NCI-H226 (cell line): ENCODE data around the gene C5orf58.
"Not testable (repeated sequence)": the region's sequence is repeated elsewhere in the genome, so short reads cannot be mapped to it uniquely, and the experiment has no call there.

ENCODE experiments used
- DNase-seq: peaks from one replicate; pipeline ENCODE4 v3.0.0-alpha.2; 2015

The C5orf58 gene

DNA sequence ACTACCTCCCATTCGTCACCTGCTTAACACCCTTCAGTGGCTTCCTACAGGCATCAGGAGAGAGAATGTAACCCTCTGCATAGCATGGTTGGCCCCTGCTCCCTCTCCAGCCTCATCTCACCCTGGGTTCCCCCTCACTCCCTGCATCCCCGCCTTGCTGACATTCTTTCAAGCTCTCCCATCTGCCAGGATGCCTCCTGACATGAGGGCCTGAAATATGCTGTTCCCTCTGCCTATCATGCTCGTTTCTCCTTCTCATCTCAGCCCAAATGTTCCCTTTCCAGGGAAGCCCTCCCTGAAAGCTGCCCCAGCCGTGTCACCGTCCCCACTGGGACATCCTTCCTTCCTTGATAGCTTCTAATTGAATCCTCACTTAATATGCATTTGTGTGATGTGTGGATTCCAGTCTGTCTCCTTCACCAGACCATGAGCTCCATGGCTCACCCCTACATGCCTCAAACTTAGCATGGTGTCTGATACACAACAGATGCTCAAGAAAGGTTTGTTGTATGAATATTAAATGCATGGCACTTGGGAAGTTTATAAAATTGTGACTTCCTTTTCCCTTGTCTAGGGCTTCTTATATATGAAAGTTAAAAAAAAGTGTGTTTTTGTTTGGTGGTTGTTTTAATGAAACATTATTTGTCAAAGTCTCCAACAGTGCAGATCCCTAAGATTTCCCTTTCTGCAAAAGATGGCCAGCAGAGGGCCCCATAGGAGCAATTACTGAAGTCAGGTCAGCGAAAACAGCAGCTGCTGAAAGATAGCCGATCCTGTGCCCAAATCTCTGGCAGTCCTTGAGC is 7.3 kb upstream of the C5orf58 start:
- DNase-seq, result peak; percentile 19

DNA sequence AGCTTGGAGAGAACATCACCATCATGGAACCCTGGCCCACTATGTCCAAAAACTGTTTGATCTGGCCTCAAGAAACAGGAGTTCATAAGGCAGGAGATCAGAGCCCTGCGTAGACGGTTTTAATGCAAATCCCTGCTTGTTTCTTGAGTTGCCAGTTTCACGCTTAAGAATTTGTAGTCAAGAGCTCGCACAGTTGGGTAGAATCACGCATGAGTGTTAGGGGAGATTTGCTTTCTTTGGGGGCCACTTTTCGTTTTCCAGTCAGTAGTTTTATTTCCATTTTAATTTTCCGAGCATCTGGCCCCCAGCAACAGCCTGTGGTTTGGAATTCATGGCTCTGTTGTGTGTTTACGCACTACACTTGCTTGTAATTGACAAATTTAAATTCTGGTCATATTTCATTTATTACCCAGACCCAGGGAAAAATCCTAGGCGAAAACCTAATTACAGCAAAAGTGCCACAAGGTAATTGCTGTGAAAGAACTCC is 6.6 kb upstream of the C5orf58 start:
- DNase-seq, result no peak

DNA sequence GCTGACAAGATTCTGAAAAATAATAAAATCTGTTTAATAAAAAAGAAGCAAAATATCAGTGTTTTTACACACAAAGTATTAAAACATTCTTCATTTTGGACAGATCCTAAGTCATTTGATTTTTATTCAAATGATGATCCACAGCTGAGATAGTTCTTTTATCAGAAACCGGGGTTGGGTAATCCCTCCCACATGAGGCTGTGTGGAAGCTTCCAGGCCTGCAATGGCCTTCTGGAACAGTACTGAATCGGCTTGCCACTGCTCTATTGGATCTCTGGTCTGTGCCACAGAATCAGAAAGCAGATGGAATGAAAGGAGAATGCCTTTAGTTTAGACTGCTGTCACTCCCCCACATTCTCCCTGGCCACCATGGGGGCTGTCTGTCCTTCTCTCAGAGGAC is 6.1 kb upstream of the C5orf58 start:
- no peak for DNase-seq

DNA sequence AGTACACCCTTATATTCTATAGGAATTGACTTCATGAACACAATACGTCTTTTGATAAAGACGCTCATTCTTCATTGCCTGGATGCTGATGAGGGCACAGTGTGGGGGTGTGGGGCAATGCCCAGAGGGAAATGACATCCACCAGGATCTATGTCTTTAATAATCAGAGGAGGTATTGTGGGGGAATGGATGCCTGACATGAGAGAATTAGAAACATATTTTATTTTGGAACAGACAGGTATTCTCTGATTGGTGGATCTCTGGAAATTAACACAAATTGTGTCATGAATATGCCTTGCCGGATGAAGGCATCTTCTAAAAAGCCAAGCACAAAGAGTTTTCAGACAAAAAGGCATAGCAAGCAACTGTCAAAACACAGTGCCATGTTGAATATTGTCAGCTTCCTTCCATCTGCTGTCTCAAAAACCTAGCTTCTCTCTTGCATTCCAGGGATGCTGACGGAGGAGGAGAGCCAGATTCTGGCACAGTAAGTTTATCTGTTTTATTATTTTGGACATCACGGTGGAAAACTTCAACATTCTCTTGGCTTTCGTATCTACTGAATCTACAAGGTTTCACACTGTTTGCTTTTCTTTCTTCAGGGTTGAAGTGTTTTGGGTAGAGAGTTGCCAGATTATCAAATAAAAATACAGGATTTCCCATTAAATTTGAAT is 3.9 kb upstream of the C5orf58 start:
- no peak for DNase-seq

DNA sequence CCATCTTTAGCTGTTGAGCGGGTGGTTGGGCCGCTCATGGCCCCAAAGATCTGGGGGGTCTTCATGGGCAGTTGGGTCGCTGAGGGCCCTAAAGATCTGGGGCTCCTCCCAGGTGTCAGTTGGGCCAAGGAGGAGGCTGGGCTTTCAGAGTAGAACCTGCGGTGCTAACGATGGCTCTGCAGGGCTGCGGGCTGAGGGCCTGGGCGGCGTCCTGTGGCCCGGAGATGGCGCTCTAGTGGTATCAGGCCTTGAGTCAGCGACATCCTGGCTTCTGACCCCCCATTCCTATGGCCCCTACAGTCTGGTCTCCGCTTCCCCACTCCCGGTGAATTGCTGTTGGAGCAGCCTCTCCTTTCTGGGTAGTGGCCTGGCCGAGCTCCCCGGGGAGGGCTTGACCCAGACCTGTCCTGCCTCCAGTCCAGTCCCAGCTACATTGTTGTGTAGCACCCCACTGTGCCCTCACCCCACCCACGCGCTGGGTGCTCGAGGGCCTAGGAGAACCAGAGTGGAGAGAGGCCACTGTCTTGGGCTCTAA is 640 bp downstream of the C5orf58 start:
- no peak for DNase-seq

DNA sequence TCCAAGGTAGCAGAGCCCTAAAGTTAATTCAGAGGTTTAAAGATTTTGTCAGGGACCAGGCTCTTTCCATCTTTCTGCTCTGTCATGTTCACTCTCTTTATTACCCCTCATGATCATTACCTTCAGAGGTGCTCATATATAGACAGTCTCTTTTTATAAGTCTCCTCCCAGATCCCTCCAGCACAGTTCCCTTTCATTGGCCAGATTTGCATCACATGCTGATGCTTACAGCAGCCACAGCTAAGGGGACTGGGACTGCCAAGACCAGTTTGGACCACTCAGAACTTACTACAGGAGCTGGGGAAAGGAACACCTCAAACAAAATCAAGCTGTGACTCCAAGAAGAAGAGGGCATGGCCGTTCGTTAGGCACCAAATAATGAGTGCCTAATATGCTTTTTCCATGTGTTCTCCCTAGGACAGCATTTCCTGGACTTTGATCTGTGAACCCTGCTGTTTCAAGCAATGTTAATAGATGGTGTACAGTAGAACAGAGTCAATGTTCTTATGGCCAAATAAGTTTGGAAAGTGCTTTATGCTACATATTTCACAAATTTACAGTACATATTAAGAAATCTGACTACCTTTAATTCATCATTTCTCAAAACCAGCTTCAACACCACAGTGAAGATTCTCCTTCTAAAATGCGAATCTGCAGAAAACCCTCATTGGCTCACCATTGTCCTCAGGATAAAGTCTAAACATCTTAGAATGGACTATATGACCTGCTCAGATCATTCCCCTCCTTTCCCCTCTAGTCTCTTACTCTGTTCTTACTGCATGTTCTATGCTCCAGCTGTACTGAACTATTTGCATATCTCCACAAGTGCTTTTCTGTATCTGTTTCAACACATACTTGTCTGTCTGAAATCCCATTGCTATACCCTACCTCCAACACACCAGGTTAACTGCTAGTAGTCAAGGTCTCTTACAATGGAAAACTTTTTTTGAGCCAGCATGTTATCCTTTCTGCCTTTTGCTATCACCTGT is 3.4 kb downstream of the C5orf58 start:
- no peak for DNase-seq

DNA sequence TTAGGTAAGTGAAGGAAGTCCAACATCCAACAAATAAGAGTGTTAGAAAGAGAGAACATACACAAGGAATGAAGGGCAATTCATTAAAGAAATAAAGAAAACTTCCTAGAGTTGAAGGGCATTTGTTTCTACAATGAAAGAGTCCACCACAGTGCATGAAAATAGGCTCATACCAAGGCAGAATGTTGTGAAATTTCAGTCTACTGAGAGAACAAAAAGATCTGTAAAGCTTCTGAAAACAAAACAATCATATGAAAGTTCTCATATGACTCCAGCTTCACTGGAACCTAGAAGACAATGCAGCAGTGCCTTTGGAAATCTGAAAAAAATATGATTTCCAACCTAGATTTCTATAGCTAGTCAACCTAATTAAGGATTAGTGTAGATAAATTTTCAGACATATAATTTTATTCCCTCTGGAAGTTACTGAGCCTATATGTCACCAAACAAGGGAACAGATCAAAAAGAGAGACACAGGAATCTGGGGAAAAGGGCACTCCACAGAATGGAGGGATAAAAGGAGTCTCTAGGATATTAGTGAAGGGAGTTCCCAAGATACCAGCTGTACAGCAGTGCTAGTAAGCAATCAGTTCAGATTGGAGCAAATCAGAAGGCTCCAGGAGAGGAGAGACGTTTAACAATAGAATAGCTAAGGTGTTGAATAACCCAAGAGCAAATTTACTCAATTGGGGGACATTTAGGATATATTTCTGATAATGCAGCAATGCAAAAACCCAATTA is 5.8 kb downstream of the C5orf58 start:
- DNase-seq, result no peak

DNA sequence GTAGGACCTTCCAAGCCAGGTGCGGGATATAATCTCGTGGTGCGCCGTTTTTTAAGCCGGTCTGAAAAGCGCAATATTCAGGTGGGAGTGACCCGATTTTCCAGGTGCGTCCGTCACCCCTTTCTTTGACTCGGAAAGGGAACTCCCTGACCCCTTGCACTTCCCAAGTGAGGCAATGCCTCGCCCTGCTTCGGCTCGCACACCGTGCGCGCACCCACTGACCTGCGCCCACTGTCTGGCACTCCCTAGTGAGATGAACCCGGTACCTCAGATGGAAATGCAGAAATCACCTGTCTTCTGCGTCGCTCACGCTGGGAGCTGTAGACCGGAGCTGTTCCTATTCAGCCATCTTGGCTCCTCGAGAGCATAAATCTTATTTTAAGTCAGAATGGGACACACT is 12.7 kb downstream of the C5orf58 start:
- not testable (repeated sequence) for DNase-seq

DNA sequence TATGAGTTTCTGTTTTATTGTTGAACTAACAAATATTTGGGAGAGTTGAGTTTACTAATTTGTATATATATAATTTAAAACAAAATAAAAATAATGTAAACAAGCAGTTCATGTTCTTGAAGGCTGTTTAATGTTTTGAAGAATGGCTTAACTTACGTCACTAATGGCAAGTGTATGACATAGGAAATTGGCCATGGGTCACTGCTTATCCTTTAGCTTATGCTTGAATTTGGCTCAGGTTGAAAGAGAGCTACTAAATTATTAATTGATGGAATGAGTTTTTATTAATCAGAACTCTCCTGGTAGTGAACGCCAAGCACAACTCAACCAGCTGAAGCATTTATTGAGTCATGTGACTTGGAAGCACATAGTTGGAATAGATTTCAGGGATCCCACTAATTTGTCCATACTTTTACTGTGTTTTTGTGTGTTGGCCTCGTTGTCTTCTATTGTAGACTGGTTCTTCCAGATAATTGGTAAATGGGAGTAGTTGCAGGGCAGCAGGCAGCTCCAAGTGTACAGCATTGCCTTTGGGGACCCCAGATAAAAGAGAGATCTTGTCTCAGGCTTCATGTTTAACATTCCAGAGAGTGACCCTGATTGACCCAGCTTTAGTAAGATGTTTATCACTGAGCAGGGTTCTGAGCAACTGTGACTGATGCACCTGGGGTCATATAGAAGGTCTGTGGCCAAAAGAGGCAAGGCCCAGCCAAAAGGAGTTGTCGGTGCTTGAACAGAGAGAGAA is 13.5 kb downstream of the C5orf58 start:
- no peak for DNase-seq

DNA sequence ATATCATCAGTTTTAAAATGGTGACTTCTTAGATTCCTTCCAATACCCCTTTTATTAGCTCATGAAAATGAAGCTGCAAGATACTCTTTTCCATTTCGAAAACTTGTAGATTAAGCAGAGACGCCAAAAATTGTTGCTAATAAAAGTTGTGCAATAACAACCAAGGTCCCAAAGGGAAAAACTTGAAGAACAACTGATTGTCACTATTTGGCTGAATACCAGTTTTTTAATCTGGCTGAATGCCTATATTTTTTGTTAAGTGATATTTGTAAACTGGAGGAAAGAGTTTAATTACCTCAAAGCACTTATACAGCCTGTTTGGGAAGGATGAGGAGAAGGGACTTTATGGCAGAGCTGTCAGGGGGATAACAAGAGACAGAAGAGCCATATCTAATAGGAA is 14.6 kb downstream of the C5orf58 start:
- no peak for DNase-seq

DNA sequence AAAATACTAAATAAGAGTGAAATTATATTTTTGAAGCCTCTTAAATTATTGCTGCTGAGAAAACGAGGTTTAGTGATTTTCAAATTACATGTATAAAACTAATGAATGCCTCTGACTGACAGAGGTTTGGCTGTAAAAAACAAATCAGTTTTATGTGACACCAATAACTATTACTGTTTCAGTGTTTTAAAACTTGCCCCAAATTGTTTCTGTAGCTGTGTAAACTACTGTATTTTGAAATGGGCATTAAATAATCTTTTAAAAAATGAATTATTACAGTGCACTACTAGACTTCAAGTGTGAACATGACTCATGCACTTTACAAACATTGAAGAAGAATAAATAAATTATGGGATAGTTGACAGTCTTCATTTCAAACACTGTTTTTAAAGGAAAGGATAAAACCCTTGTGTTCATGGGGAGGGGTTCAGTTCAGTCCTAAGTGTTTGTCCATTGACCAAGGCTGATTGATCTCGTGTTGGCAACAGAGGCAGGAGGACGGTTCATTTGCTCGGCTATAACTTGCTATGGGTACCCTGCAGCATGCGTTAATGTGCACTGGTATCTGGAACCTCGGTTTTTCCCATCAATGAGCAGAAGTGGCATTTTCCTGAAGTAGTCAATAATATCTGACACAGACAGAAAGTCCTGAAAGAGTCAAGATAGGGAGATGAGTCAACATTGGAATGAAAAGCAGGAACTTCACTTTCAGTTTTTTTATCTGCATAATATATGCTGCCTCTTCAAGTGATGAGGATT is 15.6 kb downstream of the C5orf58 start:
- DNase-seq, result no peak

DNA sequence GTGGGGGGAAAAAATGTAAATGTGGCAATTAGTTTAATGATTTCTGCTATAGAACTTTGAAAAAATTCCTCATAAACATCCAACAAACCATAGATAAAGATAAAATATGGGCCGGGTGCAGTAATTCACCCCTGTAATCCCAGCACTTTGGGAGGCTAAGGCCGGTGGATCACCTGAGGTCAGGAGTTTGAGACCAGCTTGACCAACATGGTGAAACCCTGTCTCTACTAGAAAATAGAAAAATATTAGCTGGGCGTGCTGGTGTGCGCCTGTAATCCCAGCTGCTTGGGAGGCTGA is 16.1 kb downstream of the C5orf58 start:
- DNase-seq, result not testable (repeated sequence)

DNA sequence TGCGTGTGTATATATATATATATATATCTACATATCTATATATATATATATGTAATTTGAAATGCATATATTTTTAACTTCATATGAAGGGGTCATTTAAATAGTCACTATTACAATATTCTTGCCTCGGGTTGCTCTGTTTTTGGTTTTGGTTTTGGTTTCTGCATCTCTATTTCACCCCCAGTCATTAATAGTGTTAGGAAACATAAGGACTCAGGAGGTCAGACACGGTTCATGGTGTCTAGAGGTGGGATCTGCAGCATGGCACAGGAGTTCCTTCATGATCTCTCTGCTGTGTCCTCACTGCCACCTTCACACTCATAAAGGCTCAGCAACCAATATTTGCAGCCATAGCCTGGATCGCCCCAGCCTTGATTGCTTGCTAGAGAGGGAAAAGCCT is 16.6 kb downstream of the C5orf58 start:
- DNase-seq, result no peak

DNA sequence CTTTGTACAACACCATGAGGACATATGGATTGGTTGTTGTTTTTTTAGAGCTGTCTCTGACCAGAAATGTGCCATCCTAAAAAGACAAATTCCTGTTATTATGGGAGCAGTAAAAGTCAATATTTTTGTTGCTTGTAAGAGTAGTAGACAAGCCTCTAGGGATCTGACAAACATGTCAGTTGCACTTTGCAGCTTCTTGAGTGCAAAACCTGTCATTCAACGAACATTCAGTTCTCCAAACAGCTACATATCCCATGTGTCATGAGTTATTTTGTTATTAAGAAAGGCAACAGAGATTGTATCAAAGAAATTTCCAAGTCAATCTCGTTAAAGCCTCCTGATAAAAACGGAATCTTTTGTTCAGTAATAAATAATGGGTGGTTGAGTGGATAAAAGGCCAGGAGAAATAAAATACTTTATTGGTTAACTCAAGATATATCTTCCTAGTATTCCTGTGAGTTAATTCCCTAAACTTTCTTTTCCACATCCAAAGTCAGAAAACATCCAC is 18.1 kb downstream of the C5orf58 start:
- no peak for DNase-seq

DNA sequence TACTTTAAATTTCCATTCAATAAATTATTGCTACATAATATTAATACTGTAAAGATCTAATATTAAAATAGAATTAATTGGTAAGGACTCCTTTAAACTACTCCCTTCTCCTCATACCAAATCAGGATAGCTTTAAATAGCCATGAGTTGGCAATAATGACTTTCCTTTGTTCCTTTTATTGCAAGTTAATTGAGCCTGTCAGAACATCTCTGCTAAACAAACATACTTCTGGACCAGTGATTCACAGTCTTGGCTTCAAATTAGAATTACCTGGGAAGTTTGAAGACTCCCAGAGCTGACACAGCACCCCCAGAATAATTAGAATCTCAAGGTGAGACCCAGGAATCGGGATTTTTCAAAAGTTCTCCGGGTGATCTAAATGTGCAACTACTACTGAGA is 18.7 kb downstream of the C5orf58 start:
- no peak for DNase-seq

DNA sequence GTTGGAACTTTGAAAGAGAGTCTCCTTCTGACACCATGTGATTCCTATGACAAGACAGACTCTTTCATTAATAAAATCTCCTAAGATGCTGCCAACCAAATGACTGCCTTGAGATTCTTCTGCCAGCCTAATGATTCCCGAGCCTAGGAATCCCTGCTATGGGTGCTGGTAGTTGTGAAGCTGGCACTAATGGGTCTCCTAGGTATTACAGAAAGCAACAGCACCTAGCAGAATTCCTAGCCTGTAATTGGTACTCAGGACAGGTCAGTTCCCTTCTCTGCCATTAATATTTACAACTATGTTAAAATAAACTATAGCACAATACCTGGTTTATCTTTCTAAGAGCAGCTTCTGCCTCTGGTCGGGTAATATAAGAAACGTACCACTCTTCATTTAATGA is 19.3 kb downstream of the C5orf58 start:
- DNase-seq, result no peak

DNA sequence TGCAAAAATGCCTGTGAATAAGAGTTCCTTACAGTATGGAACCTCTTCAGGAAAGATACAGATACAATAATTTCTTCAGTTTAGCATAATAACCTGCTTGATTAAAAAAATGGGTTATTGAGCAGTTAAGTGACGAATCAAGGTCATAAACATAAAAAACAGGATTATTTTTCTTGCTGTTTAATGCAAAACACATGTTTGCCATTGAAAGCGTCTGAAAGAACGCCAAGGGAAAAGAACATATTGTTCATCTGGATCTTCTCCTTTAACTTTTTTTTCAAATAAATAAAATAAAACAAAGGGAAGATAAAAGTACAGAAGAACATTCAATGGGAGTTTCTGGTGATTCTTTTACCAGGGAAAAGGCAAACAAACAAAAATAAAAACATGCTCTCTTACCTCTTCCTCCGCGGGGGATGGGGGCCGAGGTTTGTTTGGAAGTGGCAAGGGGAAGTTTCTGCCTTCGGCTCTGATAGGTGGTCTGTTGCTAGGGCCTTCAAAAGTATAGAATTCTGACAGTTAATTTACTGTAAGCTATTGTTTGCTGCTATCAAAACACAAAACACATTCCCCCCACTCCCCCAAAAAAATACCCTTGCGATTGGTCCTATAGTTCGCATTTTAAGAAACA is 20.1 kb downstream of the C5orf58 start:
- no peak for DNase-seq

DNA sequence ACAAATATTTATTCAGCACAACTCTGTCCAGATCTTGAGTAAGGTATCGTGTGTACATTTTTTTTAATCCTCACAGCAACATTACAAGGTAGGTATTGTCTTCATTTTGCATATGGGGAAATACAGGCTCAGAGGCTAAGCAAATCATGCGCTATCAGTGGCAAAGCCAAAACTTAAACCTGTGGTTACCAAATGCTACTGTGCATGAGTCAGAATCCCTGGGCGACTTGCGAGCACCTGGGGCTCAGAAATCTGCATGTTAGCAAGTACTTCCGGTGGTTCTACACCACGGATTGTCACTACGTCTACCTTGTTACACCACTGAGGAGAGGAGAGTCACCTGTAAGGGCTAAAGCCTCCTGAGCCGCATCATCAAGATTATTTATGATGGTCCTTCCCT is 21.3 kb downstream of the C5orf58 start:
- DNase-seq, result no peak

DNA sequence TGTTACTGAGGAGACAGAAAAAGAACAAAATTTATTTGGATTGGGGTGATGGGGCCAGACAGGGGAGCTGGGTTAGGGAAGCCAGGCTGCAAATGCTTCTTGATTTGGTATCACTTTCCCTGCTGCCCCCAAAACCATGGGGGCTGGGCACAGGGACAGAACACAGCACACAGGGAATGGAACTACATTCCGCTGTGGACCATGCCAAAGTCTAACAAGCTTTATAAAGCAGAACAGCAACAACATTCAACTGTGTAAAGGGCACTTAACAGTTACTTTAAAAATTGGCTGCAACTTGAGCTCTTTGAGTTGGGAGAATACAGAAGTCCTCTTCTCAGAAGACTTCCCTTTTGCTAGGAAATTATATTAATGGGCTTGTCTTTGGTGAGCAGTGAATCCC is 23.8 kb downstream of the C5orf58 start:
- no peak for DNase-seq

DNA sequence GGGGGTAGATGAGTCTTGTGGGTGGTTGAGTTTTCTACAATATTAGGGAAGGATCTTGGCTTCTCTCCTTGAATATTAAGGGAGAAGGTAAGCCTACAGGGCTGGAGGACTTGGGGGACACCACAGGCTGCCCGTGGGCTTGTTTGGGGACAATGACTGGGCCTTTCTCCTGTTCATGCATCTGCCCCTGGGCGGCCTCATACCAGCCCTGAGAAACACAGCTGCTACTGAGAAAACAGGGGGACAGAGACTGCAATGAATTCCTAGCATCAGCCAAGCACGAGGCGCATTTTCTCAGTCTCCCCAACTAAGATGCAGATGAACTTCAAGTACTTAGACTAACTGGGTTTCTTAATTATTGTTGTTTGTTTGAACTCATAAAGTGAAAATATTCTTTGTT is 24.6 kb downstream of the C5orf58 start:
- no peak for DNase-seq
